Fibroblast of lung (primary cell): ENCODE results near the gene OTOL1. TPM values are rescaled to one million over a fixed set of nuclear protein-coding genes. Genes with fewer than 3 reads are reported as not detected.

Experiments
- DNase-seq, 2 donors: peaks; one replicate each; pipeline versions ENCODE4 v3.0.0 to v3.0.0-alpha.2; 2010; ENCODE audit warnings: low read depth in 2 of 2
- H2AFZ ChIP-seq: 2 replicates; pipeline ENCODE4 v1.5.1; 2012; ENCODE audit warnings: low read length, control low read depth, inconsistent platforms
- H3K27ac ChIP-seq: 2 replicates; pipeline ENCODE4 v1.5.1; 2011; ENCODE audit warnings: low read length, control low read depth; ENCODE audit not compliant: insufficient read depth
- H3K27me3 ChIP-seq: 2 replicates; pipeline ENCODE4 v1.5.1; 2011; ENCODE audit warnings: mild to moderate bottlenecking, low read length; ENCODE audit not compliant: control insufficient read depth, insufficient read depth
- H3K36me3 ChIP-seq: 2 replicates; pipeline ENCODE4 v1.5.1; 2011; ENCODE audit warnings: low read length; ENCODE audit not compliant: control insufficient read depth, insufficient read depth
- H3K4me1 ChIP-seq: 2 replicates; pipeline ENCODE4 v1.5.1; 2011; ENCODE audit warnings: low read length; ENCODE audit not compliant: control insufficient read depth, insufficient read depth; ENCODE audit errors: extremely low read depth
- H3K4me2 ChIP-seq: 2 replicates; pipeline ENCODE4 v1.5.1; 2011; ENCODE audit warnings: low read length, control low read depth; ENCODE audit not compliant: insufficient read depth; ENCODE audit errors: extremely low read depth
- H3K4me3 ChIP-seq, 4 experiments: fragments of 200-600 bp in 1 of 4; sonication (generic) in 1 of 4; replicated peaks in 1 of 4; 2 replicates each; pipeline ENCODE4 v1.5.1; 2011 to 2016; ENCODE audit warnings: low read length in 4 of 4, low read depth in 3 of 4, mild to moderate bottlenecking in 3 of 4, control low read depth in 2 of 4, inconsistent platforms in 1 of 4, mixed read lengths in 1 of 4; ENCODE audit not compliant: insufficient read depth in 1 of 4; ENCODE audit errors: control extremely low read depth in 1 of 4
- H3K79me2 ChIP-seq: 2 replicates; pipeline ENCODE4 v1.5.1; 2012; ENCODE audit warnings: mild to moderate bottlenecking, low read length, inconsistent platforms; ENCODE audit not compliant: control insufficient read depth, insufficient read depth
- H3K9ac ChIP-seq: 2 replicates; pipeline ENCODE4 v1.5.1; 2011; ENCODE audit warnings: mild to moderate bottlenecking, low read length, control low read depth; ENCODE audit not compliant: insufficient read depth
- H3K9me3 ChIP-seq: 2 replicates; pipeline ENCODE4 v1.5.1; 2012; ENCODE audit warnings: low read depth, low read length; ENCODE audit not compliant: control insufficient read depth, insufficient read depth
- H4K20me1 ChIP-seq: 2 replicates; pipeline ENCODE4 v1.5.1; 2011; ENCODE audit warnings: low read length; ENCODE audit not compliant: control insufficient read depth, insufficient read depth; ENCODE audit errors: extremely low read depth
- EZH2 ChIP-seq: IDR thresholded peaks from 2 replicates; pipeline ENCODE4 v1.5.1; 2012; ENCODE audit warnings: low read length, control low read depth, mild to moderate bottlenecking; ENCODE audit errors: missing control alignments
- polyA plus RNA-seq, 2 donors: library from polyadenylated mRNA; depleted of rRNA in 1 of 2; stranded (reverse) in 1 of 2; unstranded in 1 of 2; fragments of >200 nt; gene quantifications; 2 replicates each; pipeline ENCODE4 v1.2.1, GENCODE V29; 2011 to 2012; ENCODE audit warnings: missing spikeins in 1 of 2
- total RNA-seq: library from RNA; depleted of rRNA; stranded (reverse); fragments of >200 nt; gene quantifications from 2 replicates; pipeline ENCODE4 v1.2.1, GENCODE V29; 2014
- TF ChIP-seq, protein P1 (sequence below), 2 donors: IDR thresholded peaks in 1 of 2; conservative IDR thresholded peaks in 1 of 2; 1 replicate in 1 of 2; 2 replicates in 1 of 2; pipeline ENCODE4 v1.5.1; 2011 to 2012; ENCODE audit warnings: low read length in 2 of 2, control low read depth in 1 of 2, inconsistent platforms in 1 of 2, low read depth in 1 of 2, mild to moderate bottlenecking in 1 of 2

Gene OTOL1
- total and polyA plus RNA-seq, 2 donors (not counting 1 experiment from before 2014, with no cell fraction given) = not detected

DNA sequence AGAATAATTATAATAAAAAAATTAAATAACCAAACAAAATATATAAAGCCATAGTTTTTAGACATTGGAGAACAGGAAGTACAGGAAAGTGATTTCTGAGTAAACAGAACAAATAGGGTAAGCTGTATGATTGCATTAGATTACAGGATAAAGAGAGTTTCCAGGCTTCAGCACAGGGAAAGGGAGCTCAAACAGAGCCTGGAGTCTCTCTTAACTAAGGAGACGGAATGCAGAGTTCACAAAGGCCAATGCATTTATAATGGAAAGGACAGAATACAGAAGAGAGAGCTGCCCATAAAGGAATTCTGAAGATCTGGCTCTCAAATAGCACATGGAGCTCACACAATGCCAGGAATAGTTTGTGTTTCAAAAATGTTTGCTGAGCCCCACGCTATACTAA, 42.0 kb upstream of the OTOL1 start:
- no peak for TF ChIP-seq EZH2
- TF ChIP-seq, protein P1, sequence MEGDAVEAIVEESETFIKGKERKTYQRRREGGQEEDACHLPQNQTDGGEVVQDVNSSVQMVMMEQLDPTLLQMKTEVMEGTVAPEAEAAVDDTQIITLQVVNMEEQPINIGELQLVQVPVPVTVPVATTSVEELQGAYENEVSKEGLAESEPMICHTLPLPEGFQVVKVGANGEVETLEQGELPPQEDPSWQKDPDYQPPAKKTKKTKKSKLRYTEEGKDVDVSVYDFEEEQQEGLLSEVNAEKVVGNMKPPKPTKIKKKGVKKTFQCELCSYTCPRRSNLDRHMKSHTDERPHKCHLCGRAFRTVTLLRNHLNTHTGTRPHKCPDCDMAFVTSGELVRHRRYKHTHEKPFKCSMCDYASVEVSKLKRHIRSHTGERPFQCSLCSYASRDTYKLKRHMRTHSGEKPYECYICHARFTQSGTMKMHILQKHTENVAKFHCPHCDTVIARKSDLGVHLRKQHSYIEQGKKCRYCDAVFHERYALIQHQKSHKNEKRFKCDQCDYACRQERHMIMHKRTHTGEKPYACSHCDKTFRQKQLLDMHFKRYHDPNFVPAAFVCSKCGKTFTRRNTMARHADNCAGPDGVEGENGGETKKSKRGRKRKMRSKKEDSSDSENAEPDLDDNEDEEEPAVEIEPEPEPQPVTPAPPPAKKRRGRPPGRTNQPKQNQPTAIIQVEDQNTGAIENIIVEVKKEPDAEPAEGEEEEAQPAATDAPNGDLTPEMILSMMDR (conservative IDR thresholded peaks at IDR 0.05 in 1 of 2, IDR thresholded peaks at IDR 0.05 in 1 of 2; ENCODE audit: low read depth in 1 of 2, low read length in 2 of 2) = no peak
- H3K79me2 ChIP-seq = no peaks in the 10 kb centered on the region
- no peaks in the 10 kb centered on the region for H3K4me1 ChIP-seq
- H2AFZ ChIP-seq = no peak overlapping the region
- H3K27ac ChIP-seq = no peak overlapping the region
- no peaks in the 10 kb centered on the region for H3K27me3 ChIP-seq
- no peak overlapping the region for H3K4me3 ChIP-seq
- H3K9me3 ChIP-seq = no peaks in the 10 kb centered on the region
- DNase-seq = no peak
- no peaks in the 10 kb centered on the region for H3K36me3 ChIP-seq
- no peaks in the 10 kb centered on the region for H4K20me1 ChIP-seq
- H3K9ac ChIP-seq = no peak overlapping the region
- no peak overlapping the region for H3K4me2 ChIP-seq

DNA sequence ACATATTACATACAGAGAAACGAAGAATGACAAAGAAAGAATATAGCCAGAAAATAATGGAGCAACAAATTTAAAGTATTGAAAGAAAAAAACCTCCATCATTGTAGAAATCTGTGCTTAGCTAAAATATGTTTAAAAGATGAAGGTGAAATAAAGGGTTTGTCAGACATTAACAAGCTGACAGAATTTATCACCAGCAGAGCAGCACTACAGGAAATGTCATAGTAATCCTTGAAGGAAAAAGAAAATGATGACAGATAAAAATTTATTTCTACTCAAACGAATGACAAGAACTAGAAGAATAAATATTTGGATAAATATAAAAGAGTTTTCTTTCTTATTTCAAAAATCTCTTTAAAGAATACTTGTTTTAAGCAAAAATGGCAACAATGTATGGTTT, 40.6 kb upstream of the OTOL1 start:
- no peak overlapping the region for H3K4me2 ChIP-seq
- no peak for DNase-seq
- TF ChIP-seq, protein P1 (conservative IDR thresholded peaks at IDR 0.05 in 1 of 2, IDR thresholded peaks at IDR 0.05 in 1 of 2; ENCODE audit: low read depth in 1 of 2, low read length in 2 of 2) = no peak
- TF ChIP-seq EZH2 = no peak
- no peak overlapping the region for H3K4me3 ChIP-seq
- H3K27ac ChIP-seq = no peak overlapping the region
- no peaks in the 10 kb centered on the region for H3K27me3 ChIP-seq
- H3K36me3 ChIP-seq = no peaks in the 10 kb centered on the region
- no peaks in the 10 kb centered on the region for H3K4me1 ChIP-seq
- H3K9ac ChIP-seq = no peak overlapping the region
- H2AFZ ChIP-seq = no peak overlapping the region
- H3K9me3 ChIP-seq = no peaks in the 10 kb centered on the region
- H3K79me2 ChIP-seq = no peaks in the 10 kb centered on the region
- no peaks in the 10 kb centered on the region for H4K20me1 ChIP-seq

DNA sequence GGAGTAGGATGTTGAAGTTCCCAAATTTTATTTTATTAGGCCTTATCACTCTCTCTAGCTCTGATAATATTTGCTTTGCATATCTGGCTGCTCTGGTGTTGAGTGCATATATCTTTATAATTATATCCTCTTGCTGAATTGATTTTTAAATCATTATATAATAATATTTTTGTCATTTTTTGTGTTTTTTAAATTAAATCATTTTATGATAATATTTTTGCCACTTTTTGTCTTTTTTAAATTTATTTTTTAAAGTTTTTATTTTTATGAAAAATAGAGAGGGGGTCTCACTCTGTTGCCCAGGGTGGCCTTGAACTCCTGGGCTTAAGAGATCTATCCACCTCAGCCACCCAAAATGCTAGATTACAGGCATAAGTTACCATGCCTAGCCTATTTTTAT, 34.5 kb upstream of the OTOL1 start:
- H2AFZ ChIP-seq = no peak overlapping the region
- no peaks in the 10 kb centered on the region for H3K27me3 ChIP-seq
- DNase-seq = no peak
- no peaks in the 10 kb centered on the region for H4K20me1 ChIP-seq
- H3K4me3 ChIP-seq = no peak overlapping the region
- H3K4me1 ChIP-seq = no peaks in the 10 kb centered on the region
- H3K27ac ChIP-seq = no peak overlapping the region
- no peaks in the 10 kb centered on the region for H3K9me3 ChIP-seq
- no peak overlapping the region for H3K9ac ChIP-seq
- H3K79me2 ChIP-seq = no peaks in the 10 kb centered on the region
- H3K4me2 ChIP-seq = no peak overlapping the region
- H3K36me3 ChIP-seq = no peaks in the 10 kb centered on the region
- TF ChIP-seq EZH2 = no peak
- TF ChIP-seq, protein P1 (conservative IDR thresholded peaks at IDR 0.05 in 1 of 2, IDR thresholded peaks at IDR 0.05 in 1 of 2; ENCODE audit: low read depth in 1 of 2, low read length in 2 of 2) = no peak
